B cell (primary cell): ENCODE results near the gene PDZD2. TPM values are rescaled to one million over a fixed set of nuclear protein-coding genes. Genes with fewer than 3 reads are reported as not detected.

Experiments
- ATAC-seq: fragments of 200-7000 bp; cut with Tn5 transposase; one replicate; pipeline ENCODE4 v1.10.0; 2021; ENCODE audit warnings: low read depth, mild to moderate bottlenecking, moderate number of reproducible peaks, moderate library complexity
- CTCF ChIA-PET: fragments of 350-600 bp; sonication (Branson Sonifier 250); formaldehyde crosslinking; loops from one replicate; lab custom pipeline; 2021; ENCODE audit warnings: antibody characterized with exemption, inconsistent platforms; lab: Charles Lee
- POLR2A ChIA-PET: fragments of 350-600 bp; sonication (Branson Sonifier 250); formaldehyde crosslinking; loops from one replicate; lab custom pipeline; 2021; ENCODE audit warnings: antibody characterized with exemption; lab: Charles Lee
- DNase-seq: peaks from one replicate; pipeline ENCODE4 v3.0.0; 2013
- H2AFZ ChIP-seq: 2 replicates; pipeline ENCODE4 v1.6.1; 2012; ENCODE audit warnings: mild to moderate bottlenecking, low read depth, low read length; ENCODE audit not compliant: insufficient read depth, poor library complexity, severe bottlenecking
- H3K27ac ChIP-seq, 2 donors: 1 replicate in 1 of 2; 2 replicates in 1 of 2; pipeline ENCODE4 v1.5.1; 2012 to 2013; ENCODE audit warnings: low read length in 2 of 2, mild to moderate bottlenecking in 2 of 2, moderate library complexity in 1 of 2
- H3K27me3 ChIP-seq, 4 experiments: fragments of 200-600 bp in 1 of 4; sonication (generic) in 1 of 4; replicated peaks in 1 of 4; 1 replicate in 2 of 4; 2 replicates in 2 of 4; pipeline versions ENCODE4 v1.6.1 to v1.7.0; 2013 to 2016; ENCODE audit warnings: low read length in 3 of 4, mild to moderate bottlenecking in 2 of 4, mixed read lengths in 1 of 4, moderate library complexity in 1 of 4; ENCODE audit not compliant: insufficient read depth in 4 of 4, control insufficient read depth in 3 of 4; ENCODE audit errors: control extremely low read depth in 1 of 4
- H3K36me3 ChIP-seq, 2 experiments: replicated peaks in 1 of 2; 1 replicate in 1 of 2; 2 replicates in 1 of 2; pipeline versions ENCODE4 v1.6.1 to v1.7.1; 2013; ENCODE audit warnings: low read length in 1 of 2; ENCODE audit not compliant: insufficient read depth in 2 of 2, control insufficient read depth in 1 of 2; ENCODE audit errors: control extremely low read depth in 1 of 2, extremely low read depth in 1 of 2
- H3K4me1 ChIP-seq, 2 donors: fragments of 200-600 bp in 1 of 2; sonication (generic) in 1 of 2; 1 replicate in 1 of 2; 2 replicates in 1 of 2; pipeline versions ENCODE4 v1.5.1 to v1.6.1; 2013 to 2017; ENCODE audit warnings: low read length in 2 of 2; ENCODE audit not compliant: control insufficient read depth in 2 of 2, insufficient read depth in 2 of 2
- H3K4me2 ChIP-seq: replicated peaks from 2 replicates; pipeline ENCODE3; 2012; ENCODE audit warnings: mild to moderate bottlenecking, low read depth, low read length; ENCODE audit not compliant: poor library complexity, severe bottlenecking
- H3K4me3 ChIP-seq, 5 experiments: fragments of 200-600 bp in 1 of 5; sonication (generic) in 1 of 5; 1 replicate in 3 of 5; 2 replicates in 2 of 5; pipeline versions ENCODE4 v1.5.1 to v1.7.0; 2011 to 2016; ENCODE audit warnings: low read length in 4 of 5, mild to moderate bottlenecking in 4 of 5, low read depth in 2 of 5, control low read depth in 1 of 5, moderate library complexity in 1 of 5; ENCODE audit not compliant: insufficient read depth in 1 of 5; ENCODE audit errors: control extremely low read depth in 1 of 5, extremely low read depth in 1 of 5
- H3K79me2 ChIP-seq: fragments of 200-600 bp; sonication (generic); one replicate; pipeline ENCODE4 v1.6.0; 2016; ENCODE audit warnings: low read length; ENCODE audit not compliant: control insufficient read depth, insufficient read depth
- H3K9ac ChIP-seq: fragments of 200-600 bp; sonication (generic); 2 replicates; pipeline ENCODE4 v1.6.1; 2017; ENCODE audit warnings: mild to moderate bottlenecking, low read length, moderate library complexity
- H3K9me3 ChIP-seq, 3 donors: one replicate each; pipeline versions ENCODE4 v1.6.1 to v1.7.1; 2013; ENCODE audit warnings: low read length in 2 of 3; ENCODE audit not compliant: control insufficient read depth in 2 of 3, insufficient read depth in 1 of 3; ENCODE audit errors: control extremely low read depth in 1 of 3
- H4K20me1 ChIP-seq: 2 replicates; pipeline ENCODE4 v1.6.0; 2012; ENCODE audit warnings: mild to moderate bottlenecking, low read length; ENCODE audit not compliant: insufficient read depth, control insufficient read depth, poor library complexity, severe bottlenecking
- H3K27ac Mint-ChIP-seq: one replicate; pipeline ENCODE4 v1.8.0; 2021; ENCODE audit warnings: mixed read lengths
- H3K27me3 Mint-ChIP-seq: one replicate; pipeline ENCODE4 v1.8.0; 2021; ENCODE audit warnings: mixed read lengths
- H3K4me1 Mint-ChIP-seq: one replicate; pipeline ENCODE4 v1.8.0; 2021; ENCODE audit warnings: mixed read lengths
- H3K4me3 Mint-ChIP-seq: one replicate; pipeline ENCODE4 v1.8.0; 2021; ENCODE audit warnings: mixed read lengths
- H3K9me3 Mint-ChIP-seq: one replicate; pipeline ENCODE4 v1.8.0; 2022; ENCODE audit warnings: mixed read lengths; ENCODE audit not compliant: insufficient read depth
- EZH2 ChIP-seq: IDR thresholded peaks from 2 replicates; pipeline ENCODE4 v1.6.1; 2012; ENCODE audit warnings: borderline replicate concordance, low read depth, mild to moderate bottlenecking, moderate library complexity, low read length; ENCODE audit not compliant: insufficient read depth, poor library complexity, severe bottlenecking
- WGBS: methylation state at CpG from one replicate; pipeline ENCODE4 v1.1.5; 2013; ENCODE audit warnings: missing lambda C conversion rate; ENCODE audit not compliant: insufficient coverage; 5-methylcytosine and 5-hydroxymethylcytosine counted together
- intact Hi-C: fragments of 100-400 bp; cut with micrococcal nuclease; formaldehyde crosslinking; loops from one replicate; pipeline ENCODE4 v1.10.0; 2022
- polyA plus RNA-seq: library from polyadenylated mRNA; depleted of rRNA; stranded (reverse); fragments of >200 nt; gene quantifications from 2 replicates; pipeline ENCODE4 v1.2.3, GENCODE V29; 2012
- total RNA-seq, 2 donors: library from RNA; stranded (reverse); fragments of 120-200 nt in 1 of 2; gene quantifications; 1 replicate in 1 of 2; 2 replicates in 1 of 2; pipeline versions ENCODE4 v1.2.3 to v1.2.4, GENCODE V29; 2013 to 2022
- TF ChIP-seq, protein P1 (sequence below): fragments of 200-600 bp; IDR thresholded peaks from one replicate; pipeline ENCODE4 v1.8.0; 2022; ENCODE audit warnings: antibody characterized with exemption, mild to moderate bottlenecking

The PDZD2 gene
- total and polyA plus RNA-seq, 2 donors (not counting 1 experiment from before 2014, with no cell fraction given) = not detected

DNA sequence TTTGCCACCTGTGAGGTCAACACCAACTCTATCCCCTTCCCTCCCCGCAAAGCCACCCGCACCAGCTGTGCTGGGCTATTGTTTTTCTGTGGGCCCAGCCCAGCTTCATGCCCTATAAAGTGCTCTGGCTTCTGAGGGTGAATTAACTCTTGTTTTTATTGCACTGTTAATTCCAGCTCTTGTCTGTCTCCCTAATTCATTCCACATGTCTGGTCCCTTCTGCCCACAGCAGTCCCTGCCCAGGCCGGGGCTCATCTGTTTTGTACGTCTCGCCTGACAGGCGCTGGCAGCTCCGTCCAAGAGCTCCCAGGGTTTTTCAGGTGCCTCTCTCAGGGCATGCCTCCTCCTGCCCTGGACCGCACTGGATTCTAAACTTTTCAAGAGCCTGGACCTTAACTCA, 118.9 kb downstream of the PDZD2 start:
- intact Hi-C loops = no loop called here

DNA sequence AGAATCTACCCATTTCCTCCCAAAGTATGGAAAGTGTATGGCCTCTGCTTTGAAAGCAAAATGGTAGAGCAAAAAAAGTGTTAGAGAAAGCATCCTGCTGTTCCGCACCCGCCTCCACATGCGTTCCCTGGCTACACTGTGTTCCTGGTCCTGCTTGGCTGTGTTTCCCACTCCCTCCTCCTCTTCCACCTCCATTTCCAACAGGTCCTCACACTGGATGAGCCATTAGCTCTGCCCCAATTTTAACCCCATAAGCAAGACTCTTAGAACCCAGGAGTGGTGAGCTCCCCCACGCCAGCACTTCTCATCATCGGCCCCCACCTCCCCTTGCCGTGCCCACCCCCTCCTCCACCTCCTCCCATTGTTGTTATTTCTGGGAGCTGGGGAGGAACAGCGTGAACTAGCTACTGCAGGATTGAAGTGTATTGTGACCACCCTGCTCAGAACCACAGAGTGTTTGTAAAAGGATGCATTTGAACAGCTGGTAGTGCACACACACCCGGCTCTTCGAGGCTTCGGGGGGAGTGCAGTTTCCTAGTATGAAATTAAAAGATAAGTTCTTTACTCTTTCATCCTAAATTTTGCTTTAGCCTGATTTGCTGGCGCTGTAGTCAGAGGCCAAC, 120.0 kb downstream of the PDZD2 start:
- ATAC-seq (no peak), DNase-seq (no peak)
- no peak overlapping the region for H3K27ac Mint-ChIP-seq
- H3K27ac ChIP-seq = no peak overlapping the region
- no peak overlapping the region for H3K9ac ChIP-seq
- H3K27me3 Mint-ChIP-seq = no peaks in the 10 kb centered on the region
- intact Hi-C loops = no loop called here
- H3K36me3 ChIP-seq = no peaks in the 10 kb centered on the region
- no peak overlapping the region for H3K4me3 Mint-ChIP-seq
- H3K27me3 ChIP-seq = no peaks in the 10 kb centered on the region
- CTCF ChIA-PET = interaction anchor here (0.7 kb wide), 1 partner anchor 207 kb away, joined by 4 read pairs; no protein-coding TSS in a partner anchor
- POLR2A ChIA-PET = no interaction called here
- no peaks in the 10 kb centered on the region for H3K4me1 Mint-ChIP-seq
- H3K9me3 Mint-ChIP-seq = no peaks in the 10 kb centered on the region
- no peaks in the 10 kb centered on the region for H3K4me1 ChIP-seq
- no peak overlapping the region for H3K4me3 ChIP-seq
- no peaks in the 10 kb centered on the region for H4K20me1 ChIP-seq
- H3K79me2 ChIP-seq = no peaks in the 10 kb centered on the region
- TF ChIP-seq, protein P1, sequence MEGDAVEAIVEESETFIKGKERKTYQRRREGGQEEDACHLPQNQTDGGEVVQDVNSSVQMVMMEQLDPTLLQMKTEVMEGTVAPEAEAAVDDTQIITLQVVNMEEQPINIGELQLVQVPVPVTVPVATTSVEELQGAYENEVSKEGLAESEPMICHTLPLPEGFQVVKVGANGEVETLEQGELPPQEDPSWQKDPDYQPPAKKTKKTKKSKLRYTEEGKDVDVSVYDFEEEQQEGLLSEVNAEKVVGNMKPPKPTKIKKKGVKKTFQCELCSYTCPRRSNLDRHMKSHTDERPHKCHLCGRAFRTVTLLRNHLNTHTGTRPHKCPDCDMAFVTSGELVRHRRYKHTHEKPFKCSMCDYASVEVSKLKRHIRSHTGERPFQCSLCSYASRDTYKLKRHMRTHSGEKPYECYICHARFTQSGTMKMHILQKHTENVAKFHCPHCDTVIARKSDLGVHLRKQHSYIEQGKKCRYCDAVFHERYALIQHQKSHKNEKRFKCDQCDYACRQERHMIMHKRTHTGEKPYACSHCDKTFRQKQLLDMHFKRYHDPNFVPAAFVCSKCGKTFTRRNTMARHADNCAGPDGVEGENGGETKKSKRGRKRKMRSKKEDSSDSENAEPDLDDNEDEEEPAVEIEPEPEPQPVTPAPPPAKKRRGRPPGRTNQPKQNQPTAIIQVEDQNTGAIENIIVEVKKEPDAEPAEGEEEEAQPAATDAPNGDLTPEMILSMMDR = no peak
- TF ChIP-seq EZH2 = no peak
- no peak overlapping the region for H2AFZ ChIP-seq
- WGBS = 85% methylated on average over 3 of the region's 11 CpGs
- no peak overlapping the region for H3K4me2 ChIP-seq
- peaks cover 0 to 3% (median 0%) of the 10 kb centered on the region in 3 donors for H3K9me3 ChIP-seq

More for the DNA sequence above, 118.9 kb downstream of the PDZD2 start:
- Mint-ChIP-seq H3K9me3 (no peaks in the 10 kb centered on the region), H3K27me3 (no peaks in the 10 kb centered on the region), H3K27ac (no peak overlapping the region), H3K4me1 (no peaks in the 10 kb centered on the region), H3K4me3 (no peak overlapping the region)
- Histone ChIP-seq H3K36me3 (no peaks in the 10 kb centered on the region), H3K4me1 (no peaks in the 10 kb centered on the region), H2AFZ (no peak overlapping the region), H3K9me3 (no peaks in the 10 kb centered on the region), H3K4me3 (no peak overlapping the region), H3K27ac (no peak overlapping the region), H3K9ac (no peak overlapping the region), H3K4me2 (no peak overlapping the region), H4K20me1 (no peaks in the 10 kb centered on the region), H3K27me3 (no peaks in the 10 kb centered on the region), H3K79me2 (no peaks in the 10 kb centered on the region)
- CTCF ChIA-PET = no interaction called here
- POLR2A ChIA-PET = no interaction called here
- ATAC-seq = no peak
- TF ChIP-seq, protein P1 = no peak
- no peak for TF ChIP-seq EZH2
- no peak for DNase-seq
- 97% methylated on average over 8 of the region's 8 CpGs for WGBS
